Muscle of leg (tissue), 11 donors: Measurements from ENCODE around the gene PGK1. TPM values are rescaled to one million over a fixed set of nuclear protein-coding genes. Genes with fewer than 3 reads are reported as not detected.
"Not testable (repeated sequence)": the region's sequence is repeated elsewhere in the genome, so short reads cannot be mapped to it uniquely, and the experiment has no call there.

Experiments
- DNase-seq: peaks from one replicate; pipeline ENCODE4 v3.0.0; 2013
- H3K27ac ChIP-seq: one replicate; pipeline ENCODE4 v1.5.1; 2013; ENCODE audit warnings: mild to moderate bottlenecking, low read length, control low read depth
- H3K27me3 ChIP-seq: one replicate; pipeline ENCODE4 v1.6.1; 2013; ENCODE audit warnings: low read length; ENCODE audit not compliant: control insufficient read depth, insufficient read depth
- H3K36me3 ChIP-seq: one replicate; pipeline ENCODE4 v1.6.1; 2013; ENCODE audit warnings: low read length; ENCODE audit not compliant: control insufficient read depth, insufficient read depth
- H3K4me1 ChIP-seq: one replicate; pipeline ENCODE4 v1.6.1; 2013; ENCODE audit warnings: low read length; ENCODE audit not compliant: control insufficient read depth, insufficient read depth
- H3K4me3 ChIP-seq: one replicate; pipeline ENCODE4 v1.5.1; 2013; ENCODE audit warnings: low read length, control low read depth
- H3K9me3 ChIP-seq: replicated peaks from 2 replicates; pipeline ENCODE4 v1.6.1; 2013; ENCODE audit warnings: low read depth, low read length; ENCODE audit not compliant: control insufficient read depth
- WGBS: methylation state at CpG from one replicate; pipeline ENCODE4 v1.1.5; 2013; ENCODE audit warnings: missing lambda C conversion rate; ENCODE audit not compliant: insufficient coverage; 5-methylcytosine and 5-hydroxymethylcytosine counted together
- polyA plus RNA-seq, 8 donors: library from polyadenylated mRNA; unstranded; fragments of 120-200 nt; gene quantifications; one replicate each; pipeline versions ENCODE4 v1.2.1 to v1.2.3, GENCODE V29; 2013; ENCODE audit warnings: inconsistent platforms in 1 of 8, low replicate concordance in 1 of 8; ENCODE audit not compliant: insufficient read length in 8 of 8, insufficient read depth in 1 of 8
- total RNA-seq: library from RNA; stranded (reverse); fragments of 120-200 nt; gene quantifications from one replicate; pipeline ENCODE4 v1.2.4, GENCODE V29; 2013

Gene PGK1
- total and polyA plus RNA-seq, 9 donors, result 192 to 300 (median 246) TPM

DNA sequence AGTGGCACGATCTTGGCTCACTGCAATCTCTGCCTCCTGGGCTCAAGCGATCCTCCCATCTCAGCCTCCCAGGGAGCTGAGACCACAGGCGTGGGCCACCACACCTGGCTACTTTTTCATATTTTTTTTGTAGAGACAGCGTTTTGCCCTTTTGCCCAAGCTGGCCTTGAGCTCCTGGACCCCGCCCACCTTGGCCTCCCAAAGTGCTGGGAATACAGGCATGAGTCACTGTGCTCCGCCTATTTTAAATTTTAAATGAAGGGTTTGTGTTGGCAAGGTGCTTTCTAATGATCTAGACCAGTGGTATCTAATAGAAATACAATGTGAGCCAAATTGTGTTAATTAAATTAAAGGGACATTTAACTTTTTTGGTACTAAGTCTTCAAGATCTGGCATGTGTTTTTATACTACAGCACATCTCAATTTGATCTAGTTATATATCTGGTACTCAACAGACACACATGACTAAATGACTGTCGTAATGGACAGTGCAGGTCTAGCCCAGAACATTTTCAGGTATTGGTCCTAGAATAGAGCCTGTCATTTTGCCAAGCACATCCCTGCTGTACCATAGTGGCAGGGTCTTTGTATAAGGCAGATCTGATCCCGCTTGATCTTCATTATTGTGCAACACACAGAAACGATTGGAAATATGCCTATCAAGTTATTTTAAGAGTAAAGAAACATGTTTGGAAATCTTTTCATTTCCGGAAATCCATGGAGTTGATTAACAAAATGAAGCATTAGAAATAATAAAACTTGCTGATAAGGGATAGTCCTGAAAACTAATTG is 7.3 kb downstream of the PGK1 start:
- DNase-seq, result no peak
- WGBS, result 88% methylated on average over 3 of the region's 10 CpGs
- H3K4me1 ChIP-seq, result peaks cover 4% of the 10 kb centered on the region
- peaks cover 30% of the 10 kb centered on the region for H3K36me3 ChIP-seq
- no peak overlapping the region for H3K4me3 ChIP-seq
- no peaks in the 10 kb centered on the region for H3K27me3 ChIP-seq
- H3K9me3 ChIP-seq, result no peaks in the 10 kb centered on the region
- H3K27ac ChIP-seq, result no peak overlapping the region

DNA sequence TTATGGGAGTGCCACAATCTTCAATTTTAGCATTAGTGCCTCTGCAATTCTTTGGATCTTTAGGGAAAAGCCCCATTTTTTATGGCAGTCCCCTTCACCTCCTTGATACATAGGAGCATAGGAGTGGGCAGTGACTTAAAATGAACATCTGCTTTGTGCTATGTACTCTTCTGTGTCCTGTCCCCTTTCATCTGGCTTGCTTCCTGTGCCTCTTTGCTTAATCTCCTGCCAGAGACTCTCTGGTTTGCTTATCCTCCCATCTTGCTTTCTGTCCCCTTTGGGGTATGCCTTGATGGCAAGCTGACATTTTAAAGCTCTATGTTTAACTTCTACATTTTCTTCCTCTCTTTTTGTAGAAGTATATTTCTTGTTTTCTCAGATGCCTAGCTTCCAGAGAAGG is 12.3 kb downstream of the PGK1 start:
- Histone ChIP-seq H3K9me3 (no peaks in the 10 kb centered on the region), H3K27me3 (no peaks in the 10 kb centered on the region), H3K4me1 (no peaks in the 10 kb centered on the region), H3K27ac (no peak overlapping the region), H3K4me3 (no peak overlapping the region), H3K36me3 (peaks cover 51% of the 10 kb centered on the region)
- no peak for DNase-seq

DNA sequence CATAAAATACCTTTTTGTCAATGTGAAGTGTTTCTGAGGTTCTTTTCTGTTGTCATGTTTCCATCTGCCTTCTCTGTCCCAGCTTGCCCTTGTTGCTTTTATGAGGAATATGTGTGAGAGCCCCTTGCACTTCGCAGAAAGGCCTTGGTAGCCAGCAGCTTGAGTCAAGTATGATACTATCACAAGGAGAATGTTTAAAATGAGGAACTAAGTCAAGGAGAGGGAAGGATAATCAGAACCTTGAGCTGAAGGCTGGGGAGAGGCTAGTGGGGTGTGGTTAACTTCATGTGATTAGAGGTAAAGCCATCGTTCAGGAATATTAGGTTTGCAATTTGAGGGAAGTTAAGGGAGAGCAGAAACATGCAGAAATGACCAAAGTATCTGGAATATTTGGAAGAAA is 12.7 kb downstream of the PGK1 start:
- H3K27ac ChIP-seq, result no peak overlapping the region
- H3K9me3 ChIP-seq, result no peaks in the 10 kb centered on the region
- no peaks in the 10 kb centered on the region for H3K27me3 ChIP-seq
- WGBS, result 75% methylated on average over 2 of the region's 2 CpGs
- no peaks in the 10 kb centered on the region for H3K4me1 ChIP-seq
- peaks cover 50% of the 10 kb centered on the region for H3K36me3 ChIP-seq
- no peak for DNase-seq
- no peak overlapping the region for H3K4me3 ChIP-seq

DNA sequence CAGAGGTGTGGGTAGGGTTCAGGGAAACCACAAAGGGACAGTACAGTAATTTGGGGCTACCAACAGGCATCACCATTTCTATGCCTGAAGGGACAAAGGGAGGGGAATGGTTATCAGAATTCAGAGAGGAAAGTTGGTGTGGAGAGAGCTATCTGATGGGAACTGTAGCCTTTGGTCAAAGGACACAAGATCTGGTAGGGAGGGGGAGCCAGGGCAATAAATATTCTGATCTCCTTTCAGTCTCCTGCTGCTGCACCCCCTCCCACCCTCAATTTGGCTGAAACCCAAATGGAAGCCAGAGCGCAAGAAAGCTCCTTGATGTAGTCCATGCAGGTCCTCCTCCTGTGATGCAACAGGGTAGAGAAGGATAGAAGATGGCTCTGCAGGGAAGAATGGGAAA is 14.6 kb downstream of the PGK1 start:
- Histone ChIP-seq H3K27ac (no peak overlapping the region), H3K36me3 (peaks cover 45% of the 10 kb centered on the region), H3K9me3 (no peaks in the 10 kb centered on the region), H3K4me3 (no peak overlapping the region), H3K27me3 (no peaks in the 10 kb centered on the region), H3K4me1 (no peaks in the 10 kb centered on the region)
- no peak for DNase-seq
- WGBS, result no CpG with 5 or more reads among the region's 1 CpG

DNA sequence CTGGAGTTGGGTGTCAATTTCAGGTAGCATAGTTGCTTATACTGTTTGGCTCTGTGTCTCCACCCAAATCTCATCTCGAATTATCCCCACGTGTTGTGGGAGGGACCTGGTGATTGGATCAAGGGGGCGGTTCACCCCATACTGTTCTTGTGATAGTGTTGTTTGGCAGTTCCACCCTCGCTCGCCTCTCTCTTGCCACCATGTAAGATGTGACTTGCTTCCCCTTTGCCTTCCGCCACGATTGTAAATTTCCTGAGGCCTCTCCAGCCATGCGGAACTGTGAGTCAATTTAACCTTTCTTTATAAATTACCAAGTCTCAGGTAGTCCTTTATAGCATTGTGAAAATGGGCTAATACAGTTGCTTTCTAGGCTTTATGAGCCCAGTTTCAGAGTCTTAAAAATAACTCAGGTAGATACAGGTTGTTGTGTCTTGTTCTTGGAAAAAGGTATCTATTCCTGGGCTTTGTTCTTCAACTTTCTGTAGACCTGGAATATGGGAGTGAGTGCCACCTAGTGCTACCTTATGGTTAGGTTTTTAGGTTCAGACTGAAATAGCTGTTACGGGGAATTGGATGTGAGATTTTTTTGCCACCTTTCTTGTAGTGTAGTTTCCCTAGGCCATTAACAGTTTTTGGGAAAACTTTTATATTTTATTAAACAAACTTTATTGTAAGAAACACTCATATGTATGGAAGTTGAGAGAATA is 15.6 kb downstream of the PGK1 start:
- 67% methylated on average over 3 of the region's 9 CpGs for WGBS
- no peaks in the 10 kb centered on the region for H3K27me3 ChIP-seq
- H3K9me3 ChIP-seq, result no peaks in the 10 kb centered on the region
- no peak overlapping the region for H3K4me3 ChIP-seq
- H3K4me1 ChIP-seq, result no peaks in the 10 kb centered on the region
- no peak overlapping the region for H3K27ac ChIP-seq
- no peak for DNase-seq
- peaks cover 43% of the 10 kb centered on the region for H3K36me3 ChIP-seq

DNA sequence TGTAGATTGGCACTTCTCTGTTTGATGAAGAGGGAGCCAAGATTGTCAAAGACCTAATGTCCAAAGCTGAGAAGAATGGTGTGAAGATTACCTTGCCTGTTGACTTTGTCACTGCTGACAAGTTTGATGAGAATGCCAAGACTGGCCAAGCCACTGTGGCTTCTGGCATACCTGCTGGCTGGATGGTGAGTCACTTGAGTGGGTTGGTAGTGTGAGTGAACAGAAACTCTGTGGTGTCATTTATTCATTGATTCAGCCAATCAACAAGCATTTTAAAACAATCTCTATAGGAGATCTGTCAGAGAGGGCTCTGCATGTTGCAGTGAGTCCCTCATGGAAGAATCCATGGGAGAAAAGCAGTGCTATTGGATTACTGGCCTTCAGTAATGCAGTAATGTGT is 19.1 kb downstream of the PGK1 start:
- H3K4me1 ChIP-seq, result no peaks in the 10 kb centered on the region
- peaks cover 2% of the 10 kb centered on the region for H3K27me3 ChIP-seq
- H3K4me3 ChIP-seq, result no peak overlapping the region
- peaks cover 27% of the 10 kb centered on the region for H3K36me3 ChIP-seq
- H3K27ac ChIP-seq, result no peak overlapping the region
- no peaks in the 10 kb centered on the region for H3K9me3 ChIP-seq
- no peak for DNase-seq

DNA sequence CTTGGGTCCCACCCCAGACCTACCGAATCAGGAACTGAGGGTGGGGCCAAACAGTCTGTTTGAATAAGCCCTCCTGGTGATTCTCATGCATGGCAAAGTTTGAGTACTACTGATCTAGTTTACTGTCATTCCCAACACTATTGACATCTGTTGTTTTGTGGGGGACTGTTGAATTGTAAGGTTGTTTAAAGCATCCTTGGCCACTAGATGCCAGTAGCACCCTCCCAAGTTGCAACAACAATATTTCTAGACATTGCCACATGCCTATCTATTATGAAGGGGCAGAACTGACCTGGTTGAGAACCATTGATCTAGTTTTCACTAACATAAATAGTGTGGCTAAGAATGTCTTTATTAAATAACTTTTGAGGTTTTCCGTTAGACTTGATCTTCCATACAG is 20.3 kb downstream of the PGK1 start:
- H3K27me3 ChIP-seq, result peaks cover 2% of the 10 kb centered on the region
- H3K27ac ChIP-seq, result no peak overlapping the region
- WGBS, result 71% methylated on average over 1 of the region's 2 CpGs
- no peak for DNase-seq
- H3K4me1 ChIP-seq, result no peaks in the 10 kb centered on the region
- H3K9me3 ChIP-seq, result no peaks in the 10 kb centered on the region
- no peak overlapping the region for H3K4me3 ChIP-seq
- peaks cover 21% of the 10 kb centered on the region for H3K36me3 ChIP-seq

DNA sequence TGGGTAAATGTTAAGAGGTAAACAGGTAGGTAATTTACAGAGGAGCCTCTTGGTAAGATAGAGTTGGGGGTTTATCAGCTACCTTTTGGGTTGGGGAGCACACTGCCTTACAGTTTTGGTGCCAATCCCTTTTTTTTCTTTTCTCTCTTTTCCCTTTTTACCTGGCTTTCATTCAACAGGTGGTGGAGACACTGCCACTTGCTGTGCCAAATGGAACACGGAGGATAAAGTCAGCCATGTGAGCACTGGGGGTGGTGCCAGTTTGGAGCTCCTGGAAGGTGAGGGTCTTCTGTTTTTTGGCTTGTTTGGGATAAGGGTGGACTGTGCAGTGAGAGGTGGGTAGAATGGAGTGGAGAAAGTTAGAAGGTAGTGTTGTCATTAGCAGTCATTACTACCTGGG is 21.1 kb downstream of the PGK1 start:
- H3K4me3 ChIP-seq, result no peak overlapping the region
- H3K4me1 ChIP-seq, result no peaks in the 10 kb centered on the region
- peaks cover 19% of the 10 kb centered on the region for H3K36me3 ChIP-seq
- WGBS, result no CpG with 5 or more reads among the region's 1 CpG
- H3K9me3 ChIP-seq, result no peaks in the 10 kb centered on the region
- peaks cover 2% of the 10 kb centered on the region for H3K27me3 ChIP-seq
- no peak for DNase-seq
- no peak overlapping the region for H3K27ac ChIP-seq

DNA sequence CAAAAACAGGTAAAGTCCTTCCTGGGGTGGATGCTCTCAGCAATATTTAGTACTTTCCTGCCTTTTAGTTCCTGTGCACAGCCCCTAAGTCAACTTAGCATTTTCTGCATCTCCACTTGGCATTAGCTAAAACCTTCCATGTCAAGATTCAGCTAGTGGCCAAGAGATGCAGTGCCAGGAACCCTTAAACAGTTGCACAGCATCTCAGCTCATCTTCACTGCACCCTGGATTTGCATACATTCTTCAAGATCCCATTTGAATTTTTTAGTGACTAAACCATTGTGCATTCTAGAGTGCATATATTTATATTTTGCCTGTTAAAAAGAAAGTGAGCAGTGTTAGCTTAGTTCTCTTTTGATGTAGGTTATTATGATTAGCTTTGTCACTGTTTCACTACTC is 21.7 kb downstream of the PGK1 start:
- not testable (repeated sequence) for H3K27ac ChIP-seq, H3K4me3 ChIP-seq, H3K4me1 ChIP-seq, H3K9me3 ChIP-seq, DNase-seq, H3K27me3 ChIP-seq
- peaks cover 19% of the 10 kb centered on the region for H3K36me3 ChIP-seq

DNA sequence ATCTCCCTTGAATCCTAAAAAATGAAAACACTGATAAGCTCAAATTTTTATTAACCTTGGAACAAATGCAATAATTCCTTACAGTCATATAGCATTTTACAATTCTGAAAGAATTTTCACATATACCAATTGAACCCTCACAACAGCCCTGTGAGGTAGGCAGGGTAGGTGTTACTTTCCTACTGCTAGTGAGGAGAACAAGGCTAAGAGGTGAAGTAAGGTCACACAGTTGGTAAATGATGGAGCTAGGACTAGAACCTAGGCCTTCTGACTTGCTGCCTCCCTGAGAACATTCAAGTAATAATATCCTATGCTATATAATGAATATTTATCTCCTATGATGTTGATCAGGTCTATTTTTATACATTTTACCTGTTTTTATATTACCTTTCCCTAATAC is 25.7 kb downstream of the PGK1 start:
- H3K36me3 ChIP-seq, result peaks cover 12% of the 10 kb centered on the region
- H3K27me3 ChIP-seq, result peaks cover 2% of the 10 kb centered on the region
- H3K4me1 ChIP-seq, result no peaks in the 10 kb centered on the region
- H3K9me3 ChIP-seq, result no peaks in the 10 kb centered on the region
- DNase-seq, result no peak
- H3K27ac ChIP-seq, result no peak overlapping the region
- H3K4me3 ChIP-seq, result no peak overlapping the region
